Endothelial cell of umbilical vein (primary cell): ENCODE data around the gene SHISA2. TPM values are rescaled to one million over a fixed set of nuclear protein-coding genes. Genes with fewer than 3 reads are reported as not detected.

Experiments used
- BruUV-seq: library from RNA; stranded (reverse); fragments of 400-500 nt; replicated peaks from 2 replicates; lab custom pipeline; 2021; lab: Mats Ljungman, UMichigan
- CTCF ChIA-PET: fragments of 300-600, 350-600 bp; sonication (Branson Sonifier 250); formaldehyde crosslinking; loops from one replicate; lab custom pipeline; 2021; ENCODE audit warnings: antibody characterized with exemption, inconsistent platforms; lab: Charles Lee
- POLR2A ChIA-PET: fragments of 300-600, 350-600 bp; sonication (Branson Sonifier 250); formaldehyde crosslinking; loops from one replicate; lab custom pipeline; 2021; ENCODE audit warnings: antibody characterized with exemption, inconsistent platforms; lab: Charles Lee
- DNase-seq: peaks from one replicate; pipeline ENCODE4 v3.0.0-alpha.2; 2011; ENCODE audit warnings: low read depth, low spot score
- FAIRE-seq: peaks from 2 replicates; lab custom pipeline; 2011; peaks lifted over from hg19 to GRCh38; lab: Jason Lieb, UNC
- H2AFZ ChIP-seq: 2 replicates; pipeline ENCODE4 v1.6.0; 2012; ENCODE audit warnings: low read depth, low read length, control low read depth, inconsistent platforms
- H3K27ac ChIP-seq: 2 replicates; pipeline ENCODE4 v1.5.1; 2011; ENCODE audit warnings: low read depth, mild to moderate bottlenecking, control low read depth, low read length, moderate library complexity; ENCODE audit not compliant: insufficient read depth
- H3K27me3 ChIP-seq, 2 experiments: 2 replicates each; pipeline versions ENCODE4 v1.6.0 to v1.6.1; 2011; ENCODE audit warnings: low read length in 2 of 2, mixed read lengths in 1 of 2; ENCODE audit not compliant: control insufficient read depth in 2 of 2, insufficient read depth in 2 of 2
- H3K36me3 ChIP-seq, 2 experiments: 2 replicates in 1 of 2; 3 replicates in 1 of 2; pipeline ENCODE4 v1.5.1; 2011; ENCODE audit warnings: low read length in 2 of 2, mild to moderate bottlenecking in 1 of 2, moderate library complexity in 1 of 2; ENCODE audit not compliant: control insufficient read depth in 2 of 2, insufficient read depth in 2 of 2; ENCODE audit errors: extremely low read depth in 1 of 2
- H3K4me1 ChIP-seq: 3 replicates; pipeline ENCODE4 v1.5.1; 2011; ENCODE audit warnings: mild to moderate bottlenecking, low read length; ENCODE audit not compliant: control insufficient read depth, insufficient read depth; ENCODE audit errors: extremely low read depth
- H3K4me2 ChIP-seq: 2 replicates; pipeline ENCODE4 v1.6.1; 2011; ENCODE audit warnings: low read length, control low read depth, mixed read lengths; ENCODE audit not compliant: insufficient read depth
- H3K4me3 ChIP-seq, 3 experiments: fragments of 200-600 bp in 1 of 3; sonication (generic), shearing (Covaris generic) in 1 of 3; replicated peaks in 1 of 3; 2 replicates each; pipeline ENCODE4 v1.5.1; 2011 to 2016; ENCODE audit warnings: control low read depth in 3 of 3, low read length in 3 of 3, mild to moderate bottlenecking in 2 of 3, inconsistent platforms in 1 of 3, low read depth in 1 of 3, moderate library complexity in 1 of 3; ENCODE audit not compliant: insufficient read depth in 1 of 3
- H3K79me2 ChIP-seq: 2 replicates; pipeline ENCODE4 v1.6.0; 2012; ENCODE audit warnings: low read length, inconsistent platforms; ENCODE audit not compliant: control insufficient read depth, insufficient read depth
- H3K9ac ChIP-seq: replicated peaks from 2 replicates; pipeline ENCODE3; 2011; ENCODE audit warnings: low read length, control low read depth; ENCODE audit not compliant: insufficient read depth; ENCODE audit errors: extremely low read depth
- H3K9me1 ChIP-seq: replicated peaks from 3 replicates; pipeline ENCODE4 v1.6.0; 2011; ENCODE audit warnings: mild to moderate bottlenecking, low read length; ENCODE audit not compliant: control insufficient read depth, insufficient read depth; ENCODE audit errors: extremely low read depth
- H3K9me3 ChIP-seq: replicated peaks from 2 replicates; pipeline ENCODE4 v1.5.1; 2012; ENCODE audit warnings: low read length, inconsistent platforms; ENCODE audit not compliant: control insufficient read depth, insufficient read depth
- H4K20me1 ChIP-seq: replicated peaks from 2 replicates; pipeline ENCODE3; 2011; ENCODE audit warnings: mild to moderate bottlenecking, low read length; ENCODE audit not compliant: control insufficient read depth, insufficient read depth; ENCODE audit errors: extremely low read depth
- EZH2 ChIP-seq: IDR thresholded peaks from 2 replicates; pipeline ENCODE4 v1.6.1; 2012; ENCODE audit warnings: borderline replicate concordance, low read depth, mild to moderate bottlenecking, moderate library complexity, low read length, inconsistent platforms; ENCODE audit not compliant: severe bottlenecking
- FOS ChIP-seq: IDR thresholded peaks from 2 replicates; pipeline ENCODE4 v1.6.1; 2011; ENCODE audit warnings: mild to moderate bottlenecking, low read length, moderate library complexity, borderline replicate concordance; ENCODE audit not compliant: insufficient read depth
- GATA2 ChIP-seq: IDR thresholded peaks from 2 replicates; pipeline ENCODE4 v1.7.0; 2011; ENCODE audit warnings: low read depth, mild to moderate bottlenecking, moderate library complexity, mixed read lengths, low read length; ENCODE audit not compliant: insufficient read length, insufficient read depth
- JUN ChIP-seq: IDR thresholded peaks from 2 replicates; pipeline ENCODE4 v1.6.1; 2011; ENCODE audit warnings: borderline replicate concordance, low read depth; ENCODE audit not compliant: insufficient read length, insufficient read depth
- MAX ChIP-seq: IDR thresholded peaks from 2 replicates; pipeline ENCODE4 v1.6.1; 2011; ENCODE audit not compliant: insufficient read depth, insufficient read length
- MYC ChIP-seq: IDR thresholded peaks from one replicate; pipeline ENCODE4 v1.6.1; 2011; ENCODE audit warnings: mild to moderate bottlenecking, low read depth, low read length
- POLR2A ChIP-seq: IDR thresholded peaks from 2 replicates; pipeline ENCODE4 v1.6.1; 2012; ENCODE audit warnings: low read depth, mild to moderate bottlenecking, control low read depth, low read length
- POLR2AphosphoS5 ChIP-seq: IDR thresholded peaks from 2 replicates; pipeline ENCODE4 v1.6.1; 2012; ENCODE audit warnings: low read depth, mild to moderate bottlenecking, control low read depth, low read length, moderate library complexity; ENCODE audit not compliant: insufficient read depth
- dilution Hi-C: fragments of 300-500 bp; cut with MboI; formaldehyde crosslinking; loops from one replicate; pipeline ENCODE4 v1.15.0; 2019; ENCODE audit warnings: low sequenced_read_pairs; ENCODE audit not compliant: extremely low pct_ligation_motif_present
- intact Hi-C: fragments of 100-400 bp; cut with micrococcal nuclease; formaldehyde crosslinking; loops from one replicate; pipeline ENCODE4 v1.10.0; 2022
- polyA plus RNA-seq, 4 experiments: library from polyadenylated mRNA; depleted of rRNA in 3 of 4; stranded (reverse) in 3 of 4; unstranded in 1 of 4; fragments of >200 nt; gene quantifications; 2 replicates each; pipeline versions ENCODE4 v1.2.1 to v1.2.3, GENCODE V29; 2011 to 2012; ENCODE audit warnings: missing spikeins in 1 of 4
- total RNA-seq: library from RNA; stranded (reverse); gene quantifications from 2 replicates; pipeline ENCODE4 v1.2.3, GENCODE V29; 2021
- TF ChIP-seq, protein P1 (sequence below), 2 donors: IDR thresholded peaks; 1 replicate in 1 of 2; 2 replicates in 1 of 2; pipeline ENCODE4 v1.5.1; 2011; ENCODE audit warnings: low read length in 2 of 2, mild to moderate bottlenecking in 2 of 2, moderate library complexity in 2 of 2, control low read depth in 1 of 2, inconsistent platforms in 1 of 2, low read depth in 1 of 2; ENCODE audit not compliant: insufficient read depth in 1 of 2; ENCODE audit errors: extremely low read depth in 1 of 2

The SHISA2 gene
- total and polyA plus RNA-seq, 2 donors (not counting 3 experiments of a cell fraction or from before 2014, with no cell fraction given) = 1.5 to 2.5 TPM

DNA sequence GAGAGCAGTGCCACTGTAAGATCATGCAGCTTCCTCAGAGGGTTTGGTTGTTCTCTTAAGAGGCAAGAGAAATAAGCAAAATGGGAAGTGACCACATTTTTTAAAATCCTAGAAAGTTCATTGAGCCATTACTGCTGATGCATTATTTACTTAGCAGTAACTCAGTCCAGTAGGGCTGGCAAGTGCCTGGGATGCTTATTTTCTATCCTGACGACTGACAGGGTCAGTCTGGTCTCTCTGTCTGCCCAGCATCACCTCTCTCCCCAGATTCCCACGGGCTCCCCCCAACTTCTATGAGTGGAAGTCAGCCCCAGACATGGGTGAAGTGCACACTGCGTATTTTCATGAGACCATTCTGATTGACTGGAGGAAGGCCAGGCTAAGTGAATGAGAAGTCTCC, 10.4 kb downstream of the SHISA2 start:
- FAIRE-seq = no peak
- Histone ChIP-seq H3K9me3 (no peaks in the 10 kb centered on the region), H3K4me1 (no peaks in the 10 kb centered on the region), H2AFZ (no peak overlapping the region), H3K9ac (no peak overlapping the region), H3K4me2 (no peak overlapping the region), H3K4me3 (no peak overlapping the region), H3K27me3 (no peaks in the 10 kb centered on the region), H3K36me3 (no peaks in the 10 kb centered on the region), H3K9me1 (no peaks in the 10 kb centered on the region), H3K27ac (no peak overlapping the region), H4K20me1 (no peaks in the 10 kb centered on the region), H3K79me2 (peaks cover 2% of the 10 kb centered on the region)
- DNase-seq = no peak
- no TSS peak for BruUV-seq
- intact Hi-C loops = no loop called here
- dilution Hi-C loops = no loop called here
- TF ChIP-seq EZH2 (no peak), GATA2 (no peak), MAX (no peak), POLR2AphosphoS5 (no peak), JUN (no peak), FOS (no peak), POLR2A (no peak), MYC (no peak)
- TF ChIP-seq, protein P1, sequence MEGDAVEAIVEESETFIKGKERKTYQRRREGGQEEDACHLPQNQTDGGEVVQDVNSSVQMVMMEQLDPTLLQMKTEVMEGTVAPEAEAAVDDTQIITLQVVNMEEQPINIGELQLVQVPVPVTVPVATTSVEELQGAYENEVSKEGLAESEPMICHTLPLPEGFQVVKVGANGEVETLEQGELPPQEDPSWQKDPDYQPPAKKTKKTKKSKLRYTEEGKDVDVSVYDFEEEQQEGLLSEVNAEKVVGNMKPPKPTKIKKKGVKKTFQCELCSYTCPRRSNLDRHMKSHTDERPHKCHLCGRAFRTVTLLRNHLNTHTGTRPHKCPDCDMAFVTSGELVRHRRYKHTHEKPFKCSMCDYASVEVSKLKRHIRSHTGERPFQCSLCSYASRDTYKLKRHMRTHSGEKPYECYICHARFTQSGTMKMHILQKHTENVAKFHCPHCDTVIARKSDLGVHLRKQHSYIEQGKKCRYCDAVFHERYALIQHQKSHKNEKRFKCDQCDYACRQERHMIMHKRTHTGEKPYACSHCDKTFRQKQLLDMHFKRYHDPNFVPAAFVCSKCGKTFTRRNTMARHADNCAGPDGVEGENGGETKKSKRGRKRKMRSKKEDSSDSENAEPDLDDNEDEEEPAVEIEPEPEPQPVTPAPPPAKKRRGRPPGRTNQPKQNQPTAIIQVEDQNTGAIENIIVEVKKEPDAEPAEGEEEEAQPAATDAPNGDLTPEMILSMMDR (IDR thresholded peaks at IDR 0.05; ENCODE audit: extremely low read depth in 1 of 2, insufficient read depth in 1 of 2, low read depth in 1 of 2, low read length in 2 of 2) = no peak
- POLR2A ChIA-PET = no interaction called here
- CTCF ChIA-PET = interaction anchor here (1.8 kb wide), 1 partner anchor 13 kb away, joined by 3 read pairs; no protein-coding TSS in a partner anchor
